ENCODE results near the gene ADARB2. TPM values are rescaled to one million over a fixed set of nuclear protein-coding genes. Genes with fewer than 3 reads are reported as not detected.
"Not testable (repeated sequence)": the region's sequence is repeated elsewhere in the genome, so short reads cannot be mapped to it uniquely, and the experiment has no call there.

The ADARB2 gene
- total RNA-seq, 1 donor from 2014 or later: 0.11 TPM

DNA sequence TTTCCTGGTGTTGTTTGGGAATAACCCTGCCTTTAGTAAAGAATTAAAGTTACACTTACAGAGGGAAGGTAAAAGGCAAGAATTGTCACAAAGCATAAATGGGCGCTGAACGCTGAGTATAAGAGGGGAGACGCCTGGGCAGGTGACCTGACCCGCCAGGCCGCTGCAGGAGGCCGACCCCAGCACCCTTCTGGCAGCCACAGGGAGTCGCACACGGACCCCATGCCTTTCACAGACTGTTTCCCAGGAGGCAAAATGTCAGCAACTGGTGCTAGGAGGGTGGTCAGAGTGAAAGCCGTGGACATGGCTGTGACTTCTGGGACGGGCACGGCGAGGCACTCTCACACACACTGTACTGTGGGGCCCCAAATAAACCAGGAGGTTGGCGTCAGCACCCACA is 392.9 kb downstream of the ADARB2 start:
- H3K4me3 ChIP-seq: no peak overlapping the region
- H3K27ac ChIP-seq (replicated peaks): no peak overlapping the region
- intact Hi-C loops (cut with micrococcal nuclease): no loop called here
- no peaks in the 10 kb centered on the region for H3K36me3 ChIP-seq
- peaks cover 16% of the 10 kb centered on the region for H3K27me3 ChIP-seq (ENCODE audit: low read depth)
- no peaks in the 10 kb centered on the region for H3K9me3 ChIP-seq (replicated peaks)
- TF ChIP-seq, protein P1, sequence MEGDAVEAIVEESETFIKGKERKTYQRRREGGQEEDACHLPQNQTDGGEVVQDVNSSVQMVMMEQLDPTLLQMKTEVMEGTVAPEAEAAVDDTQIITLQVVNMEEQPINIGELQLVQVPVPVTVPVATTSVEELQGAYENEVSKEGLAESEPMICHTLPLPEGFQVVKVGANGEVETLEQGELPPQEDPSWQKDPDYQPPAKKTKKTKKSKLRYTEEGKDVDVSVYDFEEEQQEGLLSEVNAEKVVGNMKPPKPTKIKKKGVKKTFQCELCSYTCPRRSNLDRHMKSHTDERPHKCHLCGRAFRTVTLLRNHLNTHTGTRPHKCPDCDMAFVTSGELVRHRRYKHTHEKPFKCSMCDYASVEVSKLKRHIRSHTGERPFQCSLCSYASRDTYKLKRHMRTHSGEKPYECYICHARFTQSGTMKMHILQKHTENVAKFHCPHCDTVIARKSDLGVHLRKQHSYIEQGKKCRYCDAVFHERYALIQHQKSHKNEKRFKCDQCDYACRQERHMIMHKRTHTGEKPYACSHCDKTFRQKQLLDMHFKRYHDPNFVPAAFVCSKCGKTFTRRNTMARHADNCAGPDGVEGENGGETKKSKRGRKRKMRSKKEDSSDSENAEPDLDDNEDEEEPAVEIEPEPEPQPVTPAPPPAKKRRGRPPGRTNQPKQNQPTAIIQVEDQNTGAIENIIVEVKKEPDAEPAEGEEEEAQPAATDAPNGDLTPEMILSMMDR (IDR thresholded peaks at IDR 0.05; ENCODE audit: borderline replicate concordance): no peak
- no peaks in the 10 kb centered on the region for H3K4me1 ChIP-seq
- no peak for DNase-seq

DNA sequence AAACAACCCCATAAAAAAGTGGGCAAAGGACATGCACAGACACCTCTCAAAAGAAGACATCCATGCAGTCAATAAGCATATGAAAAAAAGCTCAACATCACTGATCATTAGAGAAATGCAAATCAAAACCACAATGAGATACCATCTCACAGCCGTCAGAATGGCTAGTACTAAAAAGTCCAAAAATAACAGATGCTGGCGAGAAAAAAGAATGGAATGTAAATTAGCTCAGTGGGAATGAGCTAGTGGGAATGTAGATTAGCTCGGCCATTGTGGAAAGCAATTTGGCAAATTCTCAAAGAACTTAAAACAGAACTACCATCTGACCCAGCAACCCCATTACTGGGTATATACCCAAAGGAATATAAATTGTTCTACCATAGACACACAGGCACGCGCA is 394.1 kb downstream of the ADARB2 start:
- Histone ChIP-seq H3K4me1 (no peaks in the 10 kb centered on the region), H3K4me3 (no peak overlapping the region), H3K9me3 (replicated peaks) (no peaks in the 10 kb centered on the region), H3K27ac (replicated peaks) (no peak overlapping the region), H3K27me3 (ENCODE audit: low read depth) (peaks cover 13% of the 10 kb centered on the region), H3K36me3 (no peaks in the 10 kb centered on the region)
- no peak for DNase-seq
- TF ChIP-seq, protein P1 (IDR thresholded peaks at IDR 0.05; ENCODE audit: borderline replicate concordance): no peak
- intact Hi-C loops (cut with micrococcal nuclease): no loop called here

DNA sequence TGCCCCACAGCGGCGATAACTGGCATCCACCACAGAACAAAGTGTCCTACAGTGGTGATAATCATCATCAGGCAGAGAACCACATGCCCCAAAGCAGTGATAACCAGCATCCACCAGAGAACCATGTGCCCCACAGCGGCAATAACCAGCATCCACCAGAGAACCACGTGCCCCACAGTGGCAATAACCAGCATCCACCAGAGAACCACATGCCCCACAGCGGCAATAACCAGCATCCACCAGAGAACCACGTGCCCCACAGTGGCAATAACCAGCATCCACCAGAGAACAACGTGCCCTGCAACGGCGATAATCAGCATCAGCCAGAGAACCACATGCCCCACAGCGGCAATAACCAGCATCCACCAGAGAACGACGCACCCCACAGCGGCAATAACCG is 396.3 kb downstream of the ADARB2 start:
- H3K4me1 ChIP-seq; intact Hi-C loops (cut with micrococcal nuclease); DNase-seq; H3K4me3 ChIP-seq; H3K36me3 ChIP-seq; H3K9me3 ChIP-seq (replicated peaks); H3K27ac ChIP-seq (replicated peaks): not testable (repeated sequence)
- H3K27me3 ChIP-seq (ENCODE audit: low read depth): peaks cover 22% of the 10 kb centered on the region

DNA sequence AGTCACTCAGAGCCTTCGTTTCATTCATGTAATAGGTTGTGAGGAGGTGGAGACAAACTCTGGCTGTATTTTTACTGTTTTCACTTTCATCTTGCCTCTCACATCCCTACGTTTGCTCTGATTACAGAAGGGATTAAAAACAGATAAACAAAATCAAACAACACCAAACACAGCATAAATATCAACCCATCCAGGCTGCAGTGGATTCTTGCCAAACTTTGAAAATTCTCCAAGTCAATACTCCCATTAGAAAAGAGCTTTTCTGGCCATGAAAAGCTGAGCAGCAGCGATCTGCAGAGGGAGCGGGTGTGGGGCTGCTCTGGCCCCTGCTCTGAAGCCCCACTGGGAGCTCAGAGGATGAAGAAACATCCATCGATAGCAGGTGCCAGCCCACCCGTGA is 397.9 kb downstream of the ADARB2 start:
- intact Hi-C loops (cut with micrococcal nuclease): no loop called here
- Histone ChIP-seq H3K27ac (replicated peaks) (no peak overlapping the region), H3K9me3 (replicated peaks) (no peaks in the 10 kb centered on the region)

DNA sequence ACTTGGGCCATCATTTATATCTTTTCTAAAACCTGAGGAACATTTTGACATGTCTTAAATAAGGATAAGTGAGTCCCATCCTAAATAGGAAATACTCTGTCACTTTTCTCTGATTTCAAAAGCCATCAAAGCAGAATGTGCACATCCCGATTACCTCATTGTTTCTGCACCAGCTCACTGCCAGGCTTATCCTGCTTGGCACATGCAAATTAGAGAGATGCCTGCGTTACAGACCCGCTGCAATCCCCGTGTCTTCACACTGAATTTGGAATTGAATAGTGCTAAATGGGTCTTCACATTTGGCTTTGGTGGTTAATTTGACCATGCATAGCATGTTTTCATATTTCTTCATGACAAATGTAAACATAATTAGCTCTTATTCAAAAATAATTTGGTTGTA is 401.7 kb downstream of the ADARB2 start:
- TF ChIP-seq, protein P1 (IDR thresholded peaks at IDR 0.05; ENCODE audit: borderline replicate concordance): no peak
- H3K4me3 ChIP-seq: no peak overlapping the region
- no peaks in the 10 kb centered on the region for H3K4me1 ChIP-seq
- H3K9me3 ChIP-seq (replicated peaks): peaks cover 5% of the 10 kb centered on the region
- no peak for DNase-seq
- H3K27me3 ChIP-seq (ENCODE audit: low read depth): peaks cover 38% of the 10 kb centered on the region
- H3K27ac ChIP-seq (replicated peaks): no peak overlapping the region
- H3K36me3 ChIP-seq: no peaks in the 10 kb centered on the region
- intact Hi-C loops (cut with micrococcal nuclease): no loop called here

More for the DNA sequence above, 397.9 kb downstream of the ADARB2 start:
- H3K4me3 ChIP-seq: no peak overlapping the region
- no peaks in the 10 kb centered on the region for H3K36me3 ChIP-seq
- H3K27me3 ChIP-seq (ENCODE audit: low read depth): peaks cover 31% of the 10 kb centered on the region
- DNase-seq: no peak
- H3K4me1 ChIP-seq: no peaks in the 10 kb centered on the region
- TF ChIP-seq, protein P1 (IDR thresholded peaks at IDR 0.05; ENCODE audit: borderline replicate concordance): no peak

DNA sequence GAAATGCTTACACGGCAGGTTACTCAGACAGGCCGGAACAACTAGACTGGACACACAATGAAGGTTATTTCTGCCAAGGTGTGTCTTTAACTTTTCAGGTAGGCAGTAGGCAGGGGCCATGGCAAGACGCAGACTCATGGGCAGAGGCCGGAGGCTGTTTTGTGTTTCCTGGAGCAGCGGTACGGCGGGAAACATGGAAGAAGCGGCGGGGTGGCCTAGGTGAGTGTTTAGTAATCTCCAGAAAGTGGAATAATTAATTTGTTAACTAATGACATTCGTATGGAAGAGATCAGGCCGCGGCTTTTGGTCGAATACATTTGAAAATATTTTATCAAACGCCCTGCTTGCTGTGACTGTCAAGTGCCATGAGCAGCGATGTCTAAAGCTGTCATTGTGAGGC is 403.3 kb downstream of the ADARB2 start:
- intact Hi-C loops (cut with micrococcal nuclease): no loop called here
- Histone ChIP-seq H3K9me3 (replicated peaks) (peaks cover 5% of the 10 kb centered on the region), H3K27me3 (ENCODE audit: low read depth) (peaks cover 49% of the 10 kb centered on the region), H3K27ac (replicated peaks) (no peak overlapping the region), H3K4me3 (no peak overlapping the region), H3K4me1 (no peaks in the 10 kb centered on the region), H3K36me3 (no peaks in the 10 kb centered on the region)
- DNase-seq: no peak
- TF ChIP-seq, protein P1 (IDR thresholded peaks at IDR 0.05; ENCODE audit: borderline replicate concordance): no peak

Data from left ventricle myocardium inferior (tissue), 1 donor.